ENCODE results near the gene TP53I11.

DNA sequence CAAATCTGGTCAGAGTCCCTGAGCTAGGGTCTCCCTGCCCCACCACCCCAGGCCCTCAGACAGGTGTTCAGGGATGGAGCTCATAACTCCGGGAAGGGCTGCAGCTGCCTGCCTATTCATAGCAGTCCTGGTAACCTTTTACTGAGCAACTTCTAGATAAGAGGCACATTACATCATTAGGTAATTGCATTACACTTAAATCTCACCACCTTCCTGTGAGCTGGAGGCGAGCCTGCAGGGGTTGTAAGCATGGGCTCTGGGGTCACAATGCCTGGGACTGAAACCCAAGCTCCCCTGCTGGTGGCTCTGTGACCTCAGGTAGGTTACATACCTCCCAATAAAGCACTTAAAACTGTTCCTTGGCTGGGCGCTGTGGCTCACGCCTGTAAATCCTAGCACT, 22.5 kb downstream of the TP53I11 start:
- no peak for TF ChIP-seq POLR2A (IDR thresholded peaks at IDR 0.05)
- no peak for TF ChIP-seq CTCF (IDR thresholded peaks at IDR 0.05)

Measured in thyroid gland (tissue), 4 donors.